Endothelial cell of umbilical vein (primary cell): Measurements from ENCODE around the gene FAM229A.

ENCODE experiments used
- CTCF ChIP-seq, 2 donors: IDR thresholded peaks; 1 replicate in 1 of 2; 2 replicates in 1 of 2; pipeline ENCODE4 v1.5.1; 2011; ENCODE audit warnings: low read length in 2 of 2, mild to moderate bottlenecking in 2 of 2, moderate library complexity in 2 of 2, control low read depth in 1 of 2, inconsistent platforms in 1 of 2, low read depth in 1 of 2; ENCODE audit not compliant: insufficient read depth in 1 of 2; ENCODE audit errors: extremely low read depth in 1 of 2
- EZH2 ChIP-seq: IDR thresholded peaks from 2 replicates; pipeline ENCODE4 v1.6.1; 2012; ENCODE audit warnings: borderline replicate concordance, low read depth, mild to moderate bottlenecking, moderate library complexity, low read length, inconsistent platforms; ENCODE audit not compliant: severe bottlenecking
- FOS ChIP-seq: IDR thresholded peaks from 2 replicates; pipeline ENCODE4 v1.6.1; 2011; ENCODE audit warnings: mild to moderate bottlenecking, low read length, moderate library complexity, borderline replicate concordance; ENCODE audit not compliant: insufficient read depth
- GATA2 ChIP-seq: IDR thresholded peaks from 2 replicates; pipeline ENCODE4 v1.7.0; 2011; ENCODE audit warnings: low read depth, mild to moderate bottlenecking, moderate library complexity, mixed read lengths, low read length; ENCODE audit not compliant: insufficient read length, insufficient read depth
- JUN ChIP-seq: IDR thresholded peaks from 2 replicates; pipeline ENCODE4 v1.6.1; 2011; ENCODE audit warnings: borderline replicate concordance, low read depth; ENCODE audit not compliant: insufficient read length, insufficient read depth
- MAX ChIP-seq: IDR thresholded peaks from 2 replicates; pipeline ENCODE4 v1.6.1; 2011; ENCODE audit not compliant: insufficient read depth, insufficient read length
- MYC ChIP-seq: IDR thresholded peaks from one replicate; pipeline ENCODE4 v1.6.1; 2011; ENCODE audit warnings: mild to moderate bottlenecking, low read depth, low read length
- POLR2A ChIP-seq: IDR thresholded peaks from 2 replicates; pipeline ENCODE4 v1.6.1; 2012; ENCODE audit warnings: low read depth, mild to moderate bottlenecking, control low read depth, low read length
- POLR2AphosphoS5 ChIP-seq: IDR thresholded peaks from 2 replicates; pipeline ENCODE4 v1.6.1; 2012; ENCODE audit warnings: low read depth, mild to moderate bottlenecking, control low read depth, low read length, moderate library complexity; ENCODE audit not compliant: insufficient read depth

GRCh38 chr1:32331549-32331948, 30.7 kb downstream of the FAM229A start:
- TF ChIP-seq CTCF (IDR thresholded peaks at IDR 0.05; ENCODE audit: extremely low read depth in 1 of 2, insufficient read depth in 1 of 2, low read depth in 1 of 2, low read length in 2 of 2) (no peak), POLR2A (no peak), EZH2 (no peak), POLR2AphosphoS5 (no peak), MYC (no peak), MAX (no peak), FOS (no peak), JUN (no peak), GATA2 (no peak)
